HepG2 (cell line): ENCODE results near the gene FUBP3. TPM values are rescaled to one million over a fixed set of nuclear protein-coding genes. Genes with fewer than 3 reads are reported as not detected.

ENCODE experiments used
- ATAC-seq: fragments of 200-7000 bp; cut with Tn5 transposase; 3 replicates; pipeline ENCODE4 v1.9.1; 2020; ENCODE audit warnings: mild to moderate bottlenecking, moderate library complexity
- BruUV-seq: library from RNA; stranded (reverse); fragments of 400-500 nt; replicated peaks from 2 replicates; lab custom pipeline; 2021; lab: Mats Ljungman, UMichigan
- CTCF ChIA-PET: fragments of 300-600 bp; formaldehyde crosslinking; extraction: SDS; loops from one replicate; lab custom pipeline; 2021; ENCODE audit warnings: low total read pairs, inconsistent platforms, low intra/inter-chr PET ratio; lab: Yijun Ruan, JAX
- POLR2A ChIA-PET: fragments of 350-600 bp; sonication (Branson Sonifier 250); formaldehyde crosslinking; loops from one replicate; lab custom pipeline; 2020; ENCODE audit warnings: antibody characterized with exemption, inconsistent platforms; lab: Yijun Ruan, JAX
- DNase-seq: peaks from one replicate; pipeline ENCODE4 v3.0.0-alpha.2; 2015; ENCODE audit warnings: low spot score
- FAIRE-seq: peaks from 3 replicates; lab custom pipeline; 2011; peaks lifted over from hg19 to GRCh38; lab: Jason Lieb, UNC
- H2AFZ ChIP-seq: one replicate; pipeline ENCODE4 v1.6.1; 2011; ENCODE audit warnings: low read length, inconsistent platforms
- H3K27ac ChIP-seq: fragments of 300-600 bp; 3 replicates; pipeline ENCODE4 v1.8.0; 2011; ENCODE audit warnings: mixed run types, mild to moderate bottlenecking, mixed read lengths, low read length, inconsistent platforms; ENCODE audit not compliant: insufficient read depth; ENCODE audit errors: extremely low read length
- H3K27me3 ChIP-seq, 2 experiments: fragments of 200-600 bp in 1 of 2; 2 replicates in 1 of 2; 3 replicates in 1 of 2; pipeline versions ENCODE4 v1.6.0 to v1.8.0; 2011; ENCODE audit warnings: low read length in 2 of 2, mild to moderate bottlenecking in 2 of 2, moderate library complexity in 2 of 2, inconsistent platforms in 1 of 2; ENCODE audit not compliant: insufficient read depth in 2 of 2, control insufficient read depth in 1 of 2
- H3K36me3 ChIP-seq, 2 experiments: fragments of 200-600 bp in 1 of 2; replicated peaks in 1 of 2; 2 replicates in 1 of 2; 3 replicates in 1 of 2; pipeline versions ENCODE4 v1.5.1 to v1.8.0; 2011; ENCODE audit warnings: low read length in 2 of 2, inconsistent platforms in 1 of 2; ENCODE audit not compliant: insufficient read depth in 2 of 2, control insufficient read depth in 1 of 2
- H3K4me1 ChIP-seq: 2 replicates; pipeline ENCODE4 v1.5.1; 2012; ENCODE audit warnings: low read length, inconsistent platforms; ENCODE audit not compliant: insufficient read depth
- H3K4me2 ChIP-seq: 2 replicates; pipeline ENCODE4 v1.6.0; 2011; ENCODE audit warnings: low read depth, low read length, inconsistent platforms
- H3K4me3 ChIP-seq, 3 experiments: fragments of 200-600 bp in 1 of 3; sonication (generic), shearing (Covaris generic) in 1 of 3; replicated peaks in 1 of 3; 2 replicates each; pipeline ENCODE4 v1.5.1; 2011 to 2016; ENCODE audit warnings: low read length in 3 of 3, inconsistent platforms in 2 of 3, low read depth in 2 of 3, mild to moderate bottlenecking in 2 of 3, control low read depth in 1 of 3, mixed read lengths in 1 of 3; ENCODE audit not compliant: insufficient read depth in 1 of 3
- H3K79me2 ChIP-seq: one replicate; pipeline ENCODE4 v1.6.1; 2011; ENCODE audit warnings: low read length, inconsistent platforms; ENCODE audit not compliant: insufficient read depth
- H3K9ac ChIP-seq: 2 replicates; pipeline ENCODE4 v1.6.0; 2011; ENCODE audit warnings: mild to moderate bottlenecking, low read depth, low read length, inconsistent platforms; ENCODE audit not compliant: insufficient read depth
- H3K9me3 ChIP-seq: 2 replicates; pipeline ENCODE4 v1.5.1; 2012; ENCODE audit warnings: mild to moderate bottlenecking, low read length
- H4K20me1 ChIP-seq: 2 replicates; pipeline ENCODE4 v1.6.0; 2011; ENCODE audit warnings: inconsistent platforms, mild to moderate bottlenecking, low read length, moderate library complexity; ENCODE audit not compliant: insufficient read depth
- DMTF1 ChIP-seq: sonication (generic); formaldehyde crosslinking; IDR thresholded peaks from 2 replicates; pipeline ENCODE4 v1.4.0; 2020; ENCODE audit warnings: mild to moderate bottlenecking, missing genetic modification reagents
- ETV6 ChIP-seq: sonication (generic); formaldehyde crosslinking; conservative IDR thresholded peaks from 2 replicates; pipeline ENCODE4 v1.4.0; 2020; ENCODE audit warnings: missing genetic modification reagents
- GFI1 ChIP-seq: sonication (generic); formaldehyde crosslinking; IDR thresholded peaks from 2 replicates; pipeline ENCODE4 v1.5.0; 2020; ENCODE audit warnings: missing genetic modification reagents, mild to moderate bottlenecking, borderline replicate concordance
- ZNF121 ChIP-seq: sonication (generic); formaldehyde crosslinking; IDR thresholded peaks from 2 replicates; pipeline ENCODE4 v1.5.0; 2020; ENCODE audit warnings: mild to moderate bottlenecking, missing genetic modification reagents
- ZNF629 ChIP-seq: sonication (generic); formaldehyde crosslinking; conservative IDR thresholded peaks from 2 replicates; pipeline ENCODE4 v1.5.0; 2020; ENCODE audit warnings: missing genetic modification reagents
- WGBS: methylation state at CpG from one replicate; pipeline ENCODE4 v1.1.6; 2017; ENCODE audit warnings: low lambda C conversion rate; 5-methylcytosine and 5-hydroxymethylcytosine counted together
- in situ Hi-C: cut with HindIII; loops from 2 replicates; pipeline ENCODE4 v1.10.0; 2017; ENCODE audit warnings: low pct_unique_long_range_greater_than_20kb; ENCODE audit not compliant: extremely low pct_ligation_motif_present
- intact Hi-C: fragments of 100-400 bp; cut with micrococcal nuclease; formaldehyde crosslinking; loops from one replicate; pipeline ENCODE4 v1.10.0; 2022; ENCODE audit not compliant: unreplicated experiment
- polyA plus RNA-seq, 8 experiments: library from polyadenylated mRNA; depleted of rRNA in 3 of 8; stranded (reverse) in 7 of 8; unstranded in 1 of 8; fragments of >200 nt; fragmentation: Illumina TruSeq in 4 of 8; extraction: Trizol in 4 of 8; gene quantifications; 2 replicates each; pipeline versions ENCODE4 v1.2.1 to v1.2.3, GENCODE V29; 2011 to 2016; ENCODE audit warnings: low read depth in 4 of 8, missing spikeins in 1 of 8, mixed read lengths in 1 of 8; ENCODE audit not compliant: insufficient read depth in 1 of 8
- total RNA-seq, 5 experiments: library from RNA; depleted of rRNA; stranded (reverse); fragments of >200 nt; fragmentation: Illumina TruSeq; extraction: Trizol; gene quantifications; 2 replicates each; pipeline ENCODE4 v1.2.3, GENCODE V29; 2016; ENCODE audit warnings: low read depth in 1 of 5

The FUBP3 gene
- total and polyA plus RNA-seq, 2 of the 13 experiments (the other 11 are each of a cell fraction or from before 2014, with no cell fraction given): 28.7 to 40.0 TPM

GRCh38 chr9:130542457-130543228 lies 36.7 kb upstream of the FUBP3 start:
- BruUV-seq: no TSS peak
- no peak overlapping the region for H3K9ac ChIP-seq
- H3K4me3 ChIP-seq: no peak overlapping the region
- H4K20me1 ChIP-seq: no peaks in the 10 kb centered on the region
- in situ Hi-C loops (no loop called here), intact Hi-C loops (no loop called here)
- H3K27me3 ChIP-seq: peaks cover 0 to 1% of the 10 kb centered on the region in 2 experiments; a peak in 1 of 5 replicates
- ATAC-seq: no peak
- H3K9me3 ChIP-seq: no peaks in the 10 kb centered on the region
- no peak overlapping the region for H3K4me2 ChIP-seq
- FAIRE-seq: no peak
- H3K36me3 ChIP-seq: no peaks in the 10 kb centered on the region
- POLR2A ChIA-PET: interaction anchor here (0.8 kb wide), 1 partner anchor 44 kb away, joined by 5 read pairs; no protein-coding TSS in a partner anchor
- TF ChIP-seq ZNF629 (no peak), ETV6 (CRISPR knock-in tag) (no peak), GFI1 (CRISPR knock-in tag) (no peak), DMTF1 (CRISPR knock-in tag) (no peak), ZNF121 (peak; percentile 51; the same call in 1 of the 2 replicates)
- TF ChIP-seq, all 625 proteins: peak for 1
- no peak for DNase-seq
- peaks cover 22% of the 10 kb centered on the region for H3K4me1 ChIP-seq
- WGBS: 86% methylated on average over 7 of the region's 7 CpGs
- CTCF ChIA-PET: no interaction called here
- no peaks in the 10 kb centered on the region for H3K79me2 ChIP-seq
- no peak overlapping the region for H2AFZ ChIP-seq
- H3K27ac ChIP-seq: no peak overlapping the region
